Adrenal gland (tissue), 5 donors: Measurements from ENCODE around the gene FCMR.

ENCODE experiments used
- POLR2A ChIP-seq, 2 donors: fragments of 450-650 bp; IDR thresholded peaks; one replicate each; pipeline ENCODE4 v1.6.1; 2017; ENCODE audit warnings: antibody characterized with exemption in 2 of 2, mild to moderate bottlenecking in 2 of 2, moderate library complexity in 1 of 2
- TF ChIP-seq, protein P1 (sequence below), 6 experiments: fragments of 450-650 bp in 4 of 6; fragments of 200-600 bp in 2 of 6; sonication (generic) in 1 of 6; IDR thresholded peaks; 1 replicate in 5 of 6; 2 replicates in 1 of 6; pipeline versions ENCODE4 v1.5.1 to v1.8.0; 2016 to 2021; ENCODE audit warnings: antibody characterized with exemption in 6 of 6, mild to moderate bottlenecking in 2 of 6, moderate library complexity in 1 of 6
- donor health status: DM: no; HTN: no; CAD: no.

DNA sequence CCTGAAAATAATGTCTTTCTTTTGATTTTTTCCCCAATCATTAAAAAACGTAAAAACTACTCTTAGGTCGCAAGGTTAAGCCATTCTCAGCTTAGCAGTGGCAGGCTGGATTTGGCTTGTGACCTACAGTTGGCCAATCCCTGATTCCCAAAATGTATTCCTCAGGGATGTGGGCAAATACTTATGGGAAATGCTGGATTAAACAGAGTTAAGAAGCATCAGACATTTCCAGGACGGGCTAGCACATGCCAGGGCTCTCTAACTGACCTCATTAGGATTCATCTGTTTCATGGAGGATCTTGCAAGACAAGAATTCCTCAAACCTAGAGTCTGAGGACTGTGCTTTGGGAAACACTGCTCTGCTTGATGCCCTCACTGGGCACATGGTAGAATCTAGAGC, 25.5 kb downstream of the FCMR start:
- TF ChIP-seq, protein P1, sequence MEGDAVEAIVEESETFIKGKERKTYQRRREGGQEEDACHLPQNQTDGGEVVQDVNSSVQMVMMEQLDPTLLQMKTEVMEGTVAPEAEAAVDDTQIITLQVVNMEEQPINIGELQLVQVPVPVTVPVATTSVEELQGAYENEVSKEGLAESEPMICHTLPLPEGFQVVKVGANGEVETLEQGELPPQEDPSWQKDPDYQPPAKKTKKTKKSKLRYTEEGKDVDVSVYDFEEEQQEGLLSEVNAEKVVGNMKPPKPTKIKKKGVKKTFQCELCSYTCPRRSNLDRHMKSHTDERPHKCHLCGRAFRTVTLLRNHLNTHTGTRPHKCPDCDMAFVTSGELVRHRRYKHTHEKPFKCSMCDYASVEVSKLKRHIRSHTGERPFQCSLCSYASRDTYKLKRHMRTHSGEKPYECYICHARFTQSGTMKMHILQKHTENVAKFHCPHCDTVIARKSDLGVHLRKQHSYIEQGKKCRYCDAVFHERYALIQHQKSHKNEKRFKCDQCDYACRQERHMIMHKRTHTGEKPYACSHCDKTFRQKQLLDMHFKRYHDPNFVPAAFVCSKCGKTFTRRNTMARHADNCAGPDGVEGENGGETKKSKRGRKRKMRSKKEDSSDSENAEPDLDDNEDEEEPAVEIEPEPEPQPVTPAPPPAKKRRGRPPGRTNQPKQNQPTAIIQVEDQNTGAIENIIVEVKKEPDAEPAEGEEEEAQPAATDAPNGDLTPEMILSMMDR (IDR thresholded peaks at IDR 0.05): no peak
- TF ChIP-seq POLR2A (IDR thresholded peaks at IDR 0.05): no peak
